Stimulated activated CD4-positive, alpha-beta T cell treated with anti-CD3 and anti-CD28 coated beads, Interleukin-4, amount 100 ng/mL, for 24 hours (primary cell): ENCODE results near the gene C7orf57.
"Not testable (repeated sequence)": the region's sequence is repeated elsewhere in the genome, so short reads cannot be mapped to it uniquely, and the experiment has no call there.

Experiments used
- DNase-seq: peaks from one replicate; pipeline ENCODE4 v3.0.0-alpha.2; 2020

Gene C7orf57

DNA sequence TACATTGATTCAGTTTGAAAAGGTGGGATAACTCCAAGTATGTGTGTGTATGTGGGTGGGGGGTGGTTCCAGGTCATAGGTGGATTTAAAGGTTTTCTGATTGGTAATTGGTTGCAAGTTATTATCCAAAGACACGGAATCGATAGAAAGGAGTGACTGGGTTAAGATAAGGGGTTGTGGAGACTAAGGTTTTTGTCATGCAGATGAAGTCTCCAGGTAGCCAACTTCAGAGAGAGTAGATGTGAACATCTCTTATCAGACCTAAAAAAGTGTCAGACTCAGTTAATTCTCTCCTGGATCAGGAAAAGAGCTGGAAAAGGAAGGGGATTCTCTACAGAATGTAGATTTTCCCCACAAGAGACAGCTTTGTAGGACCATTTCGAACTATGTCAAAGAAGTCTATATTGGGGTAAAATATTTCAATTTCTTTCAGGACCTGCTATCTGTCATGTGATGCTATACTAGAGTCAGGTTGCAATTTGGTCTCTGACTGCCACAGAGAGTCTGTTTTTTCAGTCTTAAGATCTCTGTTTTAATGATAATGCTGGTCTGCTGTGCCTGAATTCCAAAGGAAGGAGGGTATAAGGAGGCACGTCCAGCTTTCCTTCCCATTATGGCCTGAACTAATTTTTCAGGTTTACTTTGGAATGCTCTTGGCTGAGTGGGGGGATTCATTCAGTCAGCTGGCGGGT lies 3.6 kb downstream of the C7orf57 start:
- no peak for DNase-seq

DNA sequence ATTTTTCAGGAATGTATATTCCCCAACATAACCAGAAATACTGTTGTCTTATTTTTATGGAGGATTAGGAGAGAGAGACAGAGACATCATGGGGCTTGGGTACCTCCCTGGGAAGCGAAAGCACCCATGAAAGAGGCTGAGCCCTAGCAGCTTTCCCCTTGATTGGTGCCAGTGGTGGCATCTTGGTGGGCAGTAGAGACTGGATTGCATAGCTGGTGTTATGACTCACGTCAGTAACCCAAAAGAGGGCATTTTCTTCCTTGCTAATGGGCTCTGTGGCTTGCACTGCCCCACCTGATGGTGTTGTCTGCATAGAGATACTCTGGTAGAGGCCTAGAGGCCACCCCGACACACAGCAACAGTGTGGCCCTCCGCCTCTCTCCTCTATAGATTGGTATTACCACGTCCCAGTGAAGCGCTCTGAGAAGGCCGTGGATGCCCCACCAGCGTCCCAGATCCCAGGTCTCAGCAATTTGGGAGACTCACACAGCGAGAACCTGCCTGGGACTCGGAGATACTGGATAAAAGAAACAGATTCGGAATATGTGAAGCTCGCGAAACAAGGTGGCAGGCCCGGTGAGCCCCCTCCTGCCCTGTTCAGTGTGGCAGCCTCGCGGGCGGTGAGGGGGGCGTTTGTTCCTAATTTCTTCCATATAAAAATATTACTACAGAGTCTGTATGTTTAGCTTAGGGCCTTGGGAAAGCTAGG lies 5.8 kb downstream of the C7orf57 start:
- no peak for DNase-seq

DNA sequence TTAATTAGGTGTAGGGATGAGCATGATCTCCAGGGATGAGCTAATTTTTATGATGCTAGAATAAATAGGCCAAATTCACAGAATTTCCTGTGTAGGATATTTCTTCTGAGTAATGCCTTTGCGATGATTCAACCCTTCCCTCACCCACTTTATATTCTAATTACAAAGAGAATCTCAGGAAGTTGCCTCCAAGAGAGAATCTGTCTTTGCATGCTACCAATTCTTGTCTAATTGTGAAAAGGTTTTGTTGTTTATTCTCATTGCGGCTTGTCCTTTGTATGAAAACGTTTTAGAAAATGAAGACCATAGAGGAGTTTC lies 6.3 kb downstream of the C7orf57 start:
- DNase-seq: no peak

DNA sequence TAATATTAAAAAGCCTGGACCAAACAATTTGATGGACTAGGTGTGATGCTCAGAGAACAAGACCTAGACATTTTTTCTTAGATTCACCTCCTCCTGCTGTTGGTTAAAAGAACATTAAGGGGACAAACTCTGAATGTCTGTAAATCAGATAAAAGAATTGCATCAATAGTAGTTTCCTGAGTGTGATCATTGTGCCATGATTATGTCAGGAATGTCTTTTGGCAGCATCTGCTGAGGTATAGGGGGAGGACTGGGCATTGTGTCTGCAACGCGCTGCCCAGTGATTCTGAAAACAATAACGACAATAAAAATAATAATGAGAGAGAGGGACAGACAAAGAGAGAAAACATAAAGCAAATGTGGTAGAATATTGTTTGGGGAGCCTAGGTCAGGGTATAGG lies 6.9 kb downstream of the C7orf57 start:
- no peak for DNase-seq

DNA sequence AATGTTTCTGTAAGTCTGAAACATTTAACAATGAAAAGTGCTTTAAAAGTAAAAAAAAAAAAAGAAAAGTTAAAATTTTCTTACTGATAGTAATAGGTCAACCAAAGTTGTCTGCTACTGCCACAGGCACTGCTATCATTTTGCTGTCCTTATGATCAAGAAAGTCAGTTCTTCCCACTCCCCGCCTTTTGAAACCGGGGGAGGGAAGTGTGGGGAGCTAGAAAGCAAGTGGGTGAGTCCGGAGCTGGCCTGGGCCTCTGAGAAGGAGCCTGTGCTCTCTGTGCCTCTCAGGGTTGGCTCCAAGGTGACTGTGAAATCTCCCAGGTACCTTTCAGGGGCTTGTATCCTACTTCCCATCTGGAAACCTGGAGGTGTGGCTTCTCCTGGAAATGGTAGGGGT lies 7.3 kb downstream of the C7orf57 start:
- DNase-seq: no peak

GRCh38 chr7:48045195-48045765 lies 9.9 kb downstream of the C7orf57 start:
- DNase-seq: no peak

DNA sequence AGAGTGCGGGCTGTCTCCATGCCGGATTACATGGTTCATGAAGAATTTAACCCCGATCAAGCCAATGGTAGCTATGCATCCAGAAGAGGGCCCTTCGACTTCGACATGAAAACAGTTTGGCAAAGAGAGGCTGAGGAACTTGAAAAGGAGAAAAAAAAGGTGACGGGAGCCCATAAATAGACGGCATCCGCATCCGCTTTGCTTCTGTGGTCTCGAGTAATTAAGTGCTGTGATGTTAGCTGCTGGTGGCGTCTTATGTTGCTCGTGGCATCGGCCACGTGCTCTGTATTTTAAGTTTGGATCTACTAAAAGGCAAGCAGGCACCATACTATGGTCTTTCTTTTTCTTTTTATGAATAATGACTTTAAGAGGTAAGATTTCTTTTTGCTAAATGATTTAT lies 11.1 kb downstream of the C7orf57 start:
- DNase-seq: no peak

GRCh38 chr7:48048113-48048512 lies 12.8 kb downstream of the C7orf57 start:
- DNase-seq: no peak

DNA sequence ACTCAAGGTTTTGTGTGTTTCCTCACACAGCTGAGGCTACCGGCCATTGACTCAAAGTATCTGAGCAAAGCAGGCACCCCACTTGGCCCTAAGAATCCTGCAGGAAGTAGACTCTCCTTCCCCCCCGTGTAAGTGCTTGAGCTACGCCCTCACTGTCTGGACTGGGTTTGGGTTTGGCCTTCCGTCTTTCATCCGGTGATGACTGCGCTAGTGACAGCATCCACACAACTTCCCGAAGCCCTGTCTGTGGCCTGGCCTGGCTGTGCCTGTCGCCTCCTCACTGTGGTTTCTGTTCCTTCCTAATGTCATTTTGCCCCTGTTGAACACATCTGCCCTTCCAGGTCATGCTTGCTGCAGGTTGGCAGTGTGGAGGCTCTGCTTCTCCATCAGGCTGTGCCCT lies 14.5 kb downstream of the C7orf57 start:
- DNase-seq: no peak

DNA sequence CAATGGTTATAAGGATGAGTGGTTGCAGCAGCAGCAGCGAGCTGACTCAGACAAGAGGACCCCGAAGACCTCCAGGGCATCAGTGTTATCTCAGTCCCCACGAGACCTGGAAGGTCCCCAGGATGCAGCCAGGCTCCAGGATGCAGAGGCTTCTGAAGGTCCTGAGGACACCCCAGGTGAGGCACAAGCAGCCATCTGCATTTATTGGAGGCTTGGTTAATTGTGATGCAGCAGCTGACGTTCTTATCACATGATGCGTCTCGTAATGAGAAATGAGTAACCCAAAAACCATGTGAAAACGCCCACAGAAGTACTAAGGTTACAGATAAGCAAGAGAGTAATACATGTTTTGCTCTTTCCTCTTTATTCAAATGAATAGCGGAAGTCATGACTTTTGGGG lies 17.4 kb downstream of the C7orf57 start:
- peak; percentile 41 for DNase-seq

DNA sequence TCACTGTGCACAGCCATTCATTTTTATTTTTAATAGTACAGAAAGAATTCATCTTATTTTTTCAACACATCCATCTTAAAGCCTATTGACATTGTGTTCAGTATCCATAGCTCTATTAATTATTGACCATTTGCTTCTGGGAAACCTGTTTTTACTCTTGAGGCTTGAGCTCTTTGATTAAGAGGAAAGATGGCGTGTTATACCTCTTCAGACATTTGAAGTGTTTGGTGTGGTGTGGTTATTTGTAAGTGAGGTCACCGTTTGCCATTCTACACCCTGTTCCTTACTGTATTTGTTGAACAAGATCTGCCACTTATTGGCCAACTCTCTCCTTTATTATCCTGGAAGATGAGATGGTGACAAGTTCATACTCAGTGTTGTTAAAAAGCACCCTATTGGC lies 18.4 kb downstream of the C7orf57 start:
- no peak for DNase-seq

DNA sequence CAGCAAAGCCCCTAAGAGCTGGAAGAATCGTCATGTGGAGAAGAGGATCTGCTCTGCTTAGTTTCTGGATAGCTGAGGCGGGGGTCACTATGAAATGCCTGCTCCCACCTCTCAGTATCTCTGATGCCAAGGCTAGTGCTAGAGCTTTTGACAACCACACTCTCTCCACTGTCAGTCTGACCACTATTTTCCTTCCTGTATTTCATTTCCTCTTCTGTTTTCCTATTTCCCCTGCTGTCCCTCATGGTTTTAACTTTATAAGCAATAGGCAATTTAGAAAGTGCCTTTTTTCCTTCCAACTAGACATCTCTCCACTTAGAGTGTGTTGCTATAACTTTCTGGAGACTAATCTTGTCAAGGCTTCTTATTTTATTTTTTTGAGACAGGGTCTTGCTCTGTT lies 23.6 kb downstream of the C7orf57 start:
- no peak for DNase-seq

GRCh38 chr7:48059706-48060105 lies 24.4 kb downstream of the C7orf57 start:
- no peak for DNase-seq

DNA sequence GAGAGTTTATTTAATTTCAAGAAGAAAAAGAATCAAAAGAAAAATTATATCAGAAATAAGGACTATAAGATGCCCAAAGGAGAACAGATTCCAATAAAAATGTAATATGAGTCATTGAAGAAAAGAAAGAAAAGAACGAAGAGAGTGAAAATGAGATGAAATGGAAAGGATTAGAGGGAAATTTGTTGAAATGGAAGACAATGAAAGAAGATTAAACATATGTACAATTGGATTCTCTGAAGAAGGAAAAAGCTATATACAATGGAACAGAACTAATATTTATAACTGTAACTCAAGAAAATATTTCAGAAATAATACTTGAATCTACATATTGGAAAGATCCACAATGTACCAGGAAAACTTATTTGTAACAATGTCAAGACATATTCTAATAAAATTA lies 28.6 kb downstream of the C7orf57 start:
- DNase-seq: no peak

DNA sequence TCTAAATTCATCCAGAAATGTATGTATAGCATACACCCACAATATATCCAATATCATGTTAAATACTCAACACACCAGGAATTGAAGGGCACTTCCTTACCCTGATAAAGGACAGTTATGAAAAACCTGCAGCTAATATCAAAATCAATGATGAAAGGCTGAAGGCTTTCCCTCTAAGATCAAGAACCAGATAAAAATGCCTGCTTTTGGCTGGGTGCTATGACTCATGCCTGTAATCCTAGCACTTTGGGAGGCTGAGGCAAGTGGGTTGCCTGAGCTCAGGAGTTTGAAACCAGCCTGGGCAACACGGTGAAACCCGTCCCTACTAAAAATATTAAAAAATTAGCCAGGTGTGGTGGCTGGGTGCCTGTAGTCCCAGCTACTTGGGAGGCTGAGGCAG lies 32.1 kb downstream of the C7orf57 start:
- DNase-seq: no peak

GRCh38 chr7:48074204-48074654 lies 38.9 kb downstream of the C7orf57 start:
- no peak for DNase-seq

- no peak for DNase-seq
Measured at GRCh38 chr7:48077423-48077822, 42.1 kb downstream of the C7orf57 start.

DNA sequence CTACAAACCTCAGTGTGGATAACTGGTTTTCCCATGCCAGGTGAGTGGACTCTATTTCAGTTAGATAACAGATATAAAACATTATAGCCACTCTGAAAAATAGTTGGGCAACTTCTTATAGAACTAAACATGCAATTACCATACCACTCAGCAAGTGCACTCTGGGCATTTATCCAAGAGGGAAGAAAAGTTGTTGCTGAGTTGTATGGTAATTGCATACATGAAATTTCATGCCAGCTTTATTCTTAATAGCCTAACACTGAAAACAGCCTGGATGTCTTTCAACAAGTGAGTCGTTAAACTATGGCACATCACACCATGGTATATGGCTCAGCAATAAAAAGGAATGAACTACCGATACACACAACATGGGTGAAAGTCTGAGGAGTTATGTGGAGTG lies 43.1 kb downstream of the C7orf57 start:
- no peak for DNase-seq

DNA sequence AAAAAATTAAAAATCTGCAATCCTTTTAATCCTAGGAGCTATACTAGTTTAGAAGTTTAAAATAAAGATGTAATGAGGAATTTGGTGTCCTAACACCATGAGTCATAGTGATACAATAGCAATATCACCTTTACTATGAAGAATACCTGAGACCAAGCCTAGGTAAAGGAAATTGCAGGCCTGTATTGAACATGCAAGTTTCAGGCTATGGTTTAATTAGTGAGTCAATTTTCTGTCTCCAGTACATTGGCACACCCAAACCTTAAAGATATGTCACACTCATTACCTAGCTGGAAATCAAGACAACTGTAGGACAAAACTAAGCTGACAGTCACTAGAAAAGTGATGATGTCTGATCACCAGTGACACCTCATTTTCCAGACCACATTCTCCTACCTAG lies 47.0 kb downstream of the C7orf57 start:
- DNase-seq: not testable (repeated sequence)

DNA sequence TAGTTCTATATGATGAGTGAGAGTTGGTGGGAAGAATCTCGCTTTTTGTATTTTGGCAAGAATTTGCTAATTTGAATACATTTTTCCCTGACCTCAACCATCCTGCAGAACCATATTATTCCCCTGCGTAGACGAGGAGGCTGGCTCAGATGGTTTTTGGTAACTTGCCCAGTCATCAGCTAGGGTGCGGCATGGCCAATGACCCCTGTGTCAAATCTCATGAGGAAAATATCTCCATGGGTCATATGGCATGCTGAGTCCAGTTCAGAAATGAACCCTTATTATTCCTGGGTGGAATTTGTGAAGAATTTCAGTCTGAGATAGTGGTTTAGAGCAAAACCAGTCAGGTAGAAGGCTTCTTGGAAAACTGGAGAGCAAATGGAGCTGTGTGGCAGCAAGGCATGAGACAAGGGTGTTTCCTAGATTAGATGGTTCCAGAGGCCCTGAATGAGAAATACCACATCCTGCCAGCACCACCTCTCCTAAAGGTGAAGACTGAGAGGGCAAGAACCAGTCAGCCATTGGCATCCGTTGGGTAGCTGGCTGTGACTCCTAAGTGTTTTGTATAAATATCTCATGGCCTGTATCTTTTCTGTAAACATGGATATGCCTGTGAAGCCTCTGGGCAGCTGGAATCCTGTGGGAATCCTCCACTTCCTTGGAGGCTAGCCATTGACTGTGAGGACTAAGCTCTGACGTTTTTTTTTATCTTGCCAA lies 47.9 kb downstream of the C7orf57 start:
- no peak for DNase-seq

DNA sequence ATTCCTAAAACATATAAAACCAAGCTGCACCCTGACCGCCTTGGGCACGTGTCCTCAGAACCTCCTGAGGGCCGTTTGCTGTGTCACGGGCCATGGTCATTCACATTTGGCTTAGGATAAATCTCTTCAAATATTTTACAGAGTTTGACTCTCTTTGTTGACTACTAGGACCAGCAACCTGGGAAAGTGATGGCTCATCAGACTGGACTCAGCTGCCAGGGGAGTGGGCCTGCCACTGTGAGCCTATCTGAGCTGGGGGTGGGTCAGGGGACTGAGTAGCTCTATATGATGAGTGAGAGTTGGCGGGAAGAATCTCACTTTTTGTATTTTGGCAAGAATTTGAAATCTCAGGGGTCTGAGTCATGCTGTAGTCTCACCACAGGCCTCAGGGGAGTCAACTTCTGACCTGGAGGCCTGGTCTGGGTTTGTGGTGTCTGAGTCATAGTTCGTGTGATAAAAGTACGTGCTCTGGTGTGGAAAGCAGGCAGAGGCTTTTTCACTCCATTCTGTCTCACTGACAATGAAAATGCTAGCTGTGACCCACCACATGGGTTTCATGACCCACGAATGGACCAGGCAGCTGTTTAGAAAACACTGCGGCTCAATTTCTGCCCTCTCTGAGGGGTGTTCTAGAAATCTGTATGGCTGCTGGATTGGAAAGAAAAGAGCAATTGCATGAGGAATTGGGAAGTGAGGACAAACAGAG lies 49.5 kb downstream of the C7orf57 start:
- DNase-seq: peak; percentile 83

- no peak for DNase-seq
Measured at GRCh38 chr7:48085433-48085791, 50.1 kb downstream of the C7orf57 start.

DNA sequence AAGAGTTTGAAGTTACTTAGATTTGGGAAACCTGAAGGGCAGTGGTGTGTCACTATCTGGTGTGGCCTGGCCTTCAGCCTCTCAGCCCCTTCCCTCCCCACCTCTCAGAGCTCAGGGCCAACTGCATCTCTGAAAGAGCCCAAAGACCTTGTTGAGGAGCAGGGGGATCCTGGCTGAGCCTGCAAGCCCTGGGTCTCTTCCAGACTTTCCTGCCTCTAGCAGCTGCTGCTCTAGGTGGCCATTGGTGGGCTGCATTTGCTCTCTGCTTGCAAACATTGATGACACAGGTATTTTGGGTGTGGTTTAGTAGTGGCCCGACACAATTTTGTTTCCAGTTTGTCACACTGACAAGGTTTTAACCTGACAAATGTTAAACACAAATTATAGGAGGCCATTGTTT lies 50.6 kb downstream of the C7orf57 start:
- no peak for DNase-seq
